ENCODE results near the gene JPT1. TPM values are rescaled to one million over a fixed set of nuclear protein-coding genes. Genes with fewer than 3 reads are reported as not detected.

JPT1 gene
- total and polyA plus RNA-seq, 10 donors: 47.1 to 192 (median 99.5) TPM

- no peak for DNase-seq
- Histone ChIP-seq H3K4me1 (peaks cover 25 to 97% (median 60%) of the 10 kb centered on the region in 6 donors), H3K4me3 (peak overlapping the region in 1 of 8 donors; percentile 70), H3K27ac (peak overlapping the region in 3 of 8 donors; percentile 91 to 93 (median 92)), H3K27me3 (replicated peaks in 1 of 7) (no peaks in the 10 kb centered on the region), H3K9me3 (no peaks in the 10 kb centered on the region), H3K36me3 (peaks cover 0 to 43% (median 0%) of the 10 kb centered on the region in 6 donors)
- intact Hi-C loops (cut with DNase I; ENCODE audit: low total_unique reads): loop anchor here (10.0 kb wide), 1 partner anchor 59 kb away; no protein-coding TSS in a partner anchor
- TF ChIP-seq POLR2AphosphoS5 (IDR thresholded peaks at IDR 0.05) (no peak), CTCF (IDR thresholded peaks at IDR 0.05 in 8 of 11, conservative IDR thresholded peaks at IDR 0.05 in 3 of 11) (no peak), POLR2A (IDR thresholded peaks at IDR 0.05) (no peak)
Measured at GRCh38 chr17:75115555-75115954, 38.8 kb downstream of the JPT1 start.

- H3K4me3 ChIP-seq: peak overlapping the region; percentile 33 to 70 (median 48)
- 22 to 31% (median 25%) methylated on average over 19 of the region's 19 CpGs for WGBS, 5 donors
- intact Hi-C loops (cut with DNase I; ENCODE audit: low total_unique reads): loop anchor here (10.0 kb wide), 1 partner anchor 60 kb away; no protein-coding TSS in a partner anchor
- TF ChIP-seq POLR2A (IDR thresholded peaks at IDR 0.05): no peak
- no peak for TF ChIP-seq POLR2AphosphoS5 (IDR thresholded peaks at IDR 0.05)
- TF ChIP-seq CTCF (IDR thresholded peaks at IDR 0.05 in 8 of 11, conservative IDR thresholded peaks at IDR 0.05 in 3 of 11): no peak
- peak overlapping the region; percentile 81 to 95 (median 92) for H3K27ac ChIP-seq
- no peak for DNase-seq
- H3K36me3 ChIP-seq: peaks cover 0 to 35% (median 0%) of the 10 kb centered on the region in 6 donors
- H3K27me3 ChIP-seq (replicated peaks in 1 of 7): no peaks in the 10 kb centered on the region
- H3K9me3 ChIP-seq: no peaks in the 10 kb centered on the region
- H3K4me1 ChIP-seq: peaks cover 27 to 95% (median 62%) of the 10 kb centered on the region in 6 donors
Measured at GRCh38 chr17:75114552-75115314, 39.6 kb downstream of the JPT1 start.

- peaks cover 31 to 98% (median 64%) of the 10 kb centered on the region in 6 donors for H3K4me1 ChIP-seq
- peak; percentile 94 for DNase-seq
- peak overlapping the region; percentile 33 to 70 (median 48) for H3K4me3 ChIP-seq
- H3K9me3 ChIP-seq: no peaks in the 10 kb centered on the region
- H3K36me3 ChIP-seq: peaks cover 0 to 30% (median 0%) of the 10 kb centered on the region in 6 donors
- intact Hi-C loops (cut with DNase I; ENCODE audit: low total_unique reads): loop anchor here (10.0 kb wide), 1 partner anchor 61 kb away; no protein-coding TSS in a partner anchor
- 0 to 3% (median 3%) methylated on average over 18 to 22 of the region's 22 CpGs for WGBS, 5 donors
- peak overlapping the region; percentile 81 to 95 (median 92) for H3K27ac ChIP-seq
- peak; percentile 66 to 74 (median 71) for TF ChIP-seq POLR2AphosphoS5 (IDR thresholded peaks at IDR 0.05)
- TF ChIP-seq POLR2A (IDR thresholded peaks at IDR 0.05): no peak
- peak; percentile 96 to 99 (median 98) for TF ChIP-seq CTCF (IDR thresholded peaks at IDR 0.05 in 8 of 11, conservative IDR thresholded peaks at IDR 0.05 in 3 of 11)
- H3K27me3 ChIP-seq (replicated peaks in 1 of 7): no peaks in the 10 kb centered on the region
Measured at GRCh38 chr17:75113798-75114551, 40.3 kb downstream of the JPT1 start.

All from spleen (tissue), 11 donors.